Hepatocyte (in vitro differentiated cells): ENCODE measurements around the gene STXBP1. TPM values are rescaled to one million over a fixed set of nuclear protein-coding genes. Genes with fewer than 3 reads are reported as not detected.

Source experiments
- DNase-seq: peaks from one replicate; pipeline ENCODE4 v3.0.0-alpha.2; 2016; ENCODE audit warnings: low spot score
- H2AFZ ChIP-seq: fragments of 200-600 bp; sonication (generic); 2 replicates; pipeline ENCODE4 v1.6.0; 2016; ENCODE audit warnings: antibody characterized with exemption, mild to moderate bottlenecking
- H3K27ac ChIP-seq: fragments of 200-600 bp; sonication (generic); 2 replicates; pipeline ENCODE4 v1.5.1; 2016; ENCODE audit warnings: mild to moderate bottlenecking
- H3K27me3 ChIP-seq: fragments of 200-600 bp; sonication (generic); 2 replicates; pipeline ENCODE4 v1.6.1; 2016
- H3K36me3 ChIP-seq: fragments of 200-600 bp; sonication (generic); replicated peaks from 2 replicates; pipeline ENCODE4 v1.5.1; 2016; ENCODE audit warnings: low read depth; ENCODE audit not compliant: insufficient read depth
- H3K4me1 ChIP-seq: fragments of 200-600 bp; sonication (generic); 2 replicates; pipeline ENCODE4 v1.5.1; 2016; ENCODE audit warnings: mild to moderate bottlenecking, moderate library complexity; ENCODE audit not compliant: insufficient read depth
- H3K4me2 ChIP-seq: fragments of 200-600 bp; sonication (generic); 2 replicates; pipeline ENCODE4 v1.6.0; 2016
- H3K4me3 ChIP-seq: fragments of 200-600 bp; sonication (generic); 2 replicates; pipeline ENCODE4 v1.5.1; 2016; ENCODE audit warnings: mild to moderate bottlenecking
- H3K79me2 ChIP-seq: fragments of 200-600 bp; sonication (generic); 2 replicates; pipeline ENCODE4 v1.6.0; 2017; ENCODE audit warnings: mild to moderate bottlenecking
- H3K9me2 ChIP-seq: fragments of 200-600 bp; sonication (generic); replicated peaks from 2 replicates; pipeline ENCODE4 v1.6.0; 2017; ENCODE audit warnings: mild to moderate bottlenecking; ENCODE audit not compliant: insufficient read depth
- H3K9me3 ChIP-seq: fragments of 200-600 bp; sonication (generic); 2 replicates; pipeline ENCODE4 v1.5.1; 2016; ENCODE audit warnings: low read depth, mild to moderate bottlenecking
- H4K20me1 ChIP-seq: fragments of 200-600 bp; sonication (generic); 2 replicates; pipeline ENCODE4 v1.6.0; 2016; ENCODE audit warnings: mild to moderate bottlenecking; ENCODE audit not compliant: insufficient read depth, poor library complexity, severe bottlenecking
- CTCF ChIP-seq: fragments of 200-600 bp; sonication (generic); IDR thresholded peaks from 2 replicates; pipeline ENCODE4 v1.5.1; 2016; ENCODE audit warnings: antibody characterized with exemption, mild to moderate bottlenecking; ENCODE audit not compliant: poor library complexity
- EZH2 ChIP-seq: fragments of 200-600 bp; sonication (generic); IDR thresholded peaks from 2 replicates; pipeline ENCODE4 v1.6.1; 2016; ENCODE audit warnings: antibody characterized with exemption, mild to moderate bottlenecking, borderline replicate concordance
- EZH2phosphoT487 ChIP-seq: fragments of 200-600 bp; sonication (generic); IDR thresholded peaks from one replicate; pipeline ENCODE4 v1.6.1; 2018; ENCODE audit warnings: antibody characterized with exemption, mild to moderate bottlenecking, low read depth, moderate library complexity; ENCODE audit not compliant: unreplicated experiment, severe bottlenecking
- WGBS: methylation state at CpG from one replicate; pipeline ENCODE4 v1.1.6; 2016; ENCODE audit warnings: low lambda C conversion rate; ENCODE audit errors: missing lambda C conversion rate; 5-methylcytosine and 5-hydroxymethylcytosine counted together
- polyA plus RNA-seq: library from polyadenylated mRNA; unstranded; fragments of >200 nt; fragmentation: Nextera tagmentation; extraction: Ambion mirVana; gene quantifications from 2 replicates; pipeline ENCODE4 v1.2.1, GENCODE V29; 2016
- total RNA-seq: library from RNA; depleted of rRNA; stranded (reverse); fragments of >200 nt; gene quantifications from 2 replicates; pipeline ENCODE4 v1.2.3, GENCODE V29; 2014

STXBP1 gene
- total and polyA plus RNA-seq, 2 experiments from 2014 or later, result 22.6 to 27.6 TPM

GRCh38 chr9:127707766-127708165 is 95.7 kb downstream of the STXBP1 start:
- Histone ChIP-seq H2AFZ (no peak overlapping the region), H3K27ac (no peak overlapping the region), H3K4me1 (no peaks in the 10 kb centered on the region), H3K27me3 (no peaks in the 10 kb centered on the region), H3K4me3 (no peak overlapping the region), H3K9me3 (no peaks in the 10 kb centered on the region), H3K36me3 (no peaks in the 10 kb centered on the region), H3K9me2 (no peaks in the 10 kb centered on the region), H3K4me2 (no peak overlapping the region), H3K79me2 (no peaks in the 10 kb centered on the region), H4K20me1 (no peaks in the 10 kb centered on the region)
- WGBS, result 59% methylated on average over 5 of the region's 5 CpGs
- TF ChIP-seq EZH2phosphoT487 (no peak), EZH2 (no peak), CTCF (no peak)
- no peak for DNase-seq

- Histone ChIP-seq H3K36me3 (no peaks in the 10 kb centered on the region), H3K4me3 (no peak overlapping the region), H3K79me2 (no peaks in the 10 kb centered on the region), H3K9me3 (no peaks in the 10 kb centered on the region), H3K9me2 (no peaks in the 10 kb centered on the region), H3K4me1 (no peaks in the 10 kb centered on the region), H3K27me3 (no peaks in the 10 kb centered on the region), H4K20me1 (no peaks in the 10 kb centered on the region), H2AFZ (no peak overlapping the region), H3K27ac (no peak overlapping the region), H3K4me2 (no peak overlapping the region)
- no peak for DNase-seq
- WGBS, result 94% methylated on average over 8 of the region's 8 CpGs
- TF ChIP-seq EZH2phosphoT487 (no peak), CTCF (no peak), EZH2 (no peak)
Observed at GRCh38 chr9:127708952-127709587, 97.0 kb downstream of the STXBP1 start.

GRCh38 chr9:127710204-127710783 is 98.2 kb downstream of the STXBP1 start:
- DNase-seq, result no peak
- H3K4me2 ChIP-seq, result no peak overlapping the region
- H3K79me2 ChIP-seq, result no peaks in the 10 kb centered on the region
- no peaks in the 10 kb centered on the region for H3K9me2 ChIP-seq
- no peaks in the 10 kb centered on the region for H4K20me1 ChIP-seq
- no peak for TF ChIP-seq EZH2
- TF ChIP-seq EZH2phosphoT487, result no peak
- no peak for TF ChIP-seq CTCF
- H2AFZ ChIP-seq, result no peak overlapping the region
- no peaks in the 10 kb centered on the region for H3K9me3 ChIP-seq
- no peak overlapping the region for H3K27ac ChIP-seq
- H3K27me3 ChIP-seq, result no peaks in the 10 kb centered on the region
- WGBS, result 97% methylated on average over 10 of the region's 10 CpGs
- H3K4me1 ChIP-seq, result no peaks in the 10 kb centered on the region
- no peaks in the 10 kb centered on the region for H3K36me3 ChIP-seq
- no peak overlapping the region for H3K4me3 ChIP-seq
